Measurements from ENCODE around the gene MTA1.

Gene MTA1

DNA sequence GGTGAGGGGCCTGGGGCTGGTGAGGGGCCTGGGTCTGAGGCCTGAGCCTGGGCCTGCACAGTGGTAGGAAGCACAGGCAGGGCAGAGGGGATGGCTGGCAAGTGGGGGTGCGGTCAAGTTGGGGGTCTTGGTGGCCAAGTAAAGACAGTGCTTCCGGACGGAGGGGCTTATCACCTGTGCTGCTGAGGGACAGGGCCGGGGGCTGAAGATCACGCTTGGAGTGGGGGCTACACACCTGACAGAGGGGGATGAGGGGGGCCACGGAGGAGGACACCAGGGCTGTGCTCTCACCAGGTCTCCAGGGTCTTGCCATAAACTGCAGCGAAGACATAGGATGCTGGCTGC is 83.6 kb downstream of the MTA1 start:
- Histone ChIP-seq H3K36me3 (ENCODE audit: insufficient read depth, insufficient read length, low read length) (peaks cover 23% of the 10 kb centered on the region), H3K4me3 (ENCODE audit: insufficient read length, low read depth) (no peak overlapping the region), H3K9me3 (ENCODE audit: insufficient read depth, low read length) (no peaks in the 10 kb centered on the region), H3K9ac (ENCODE audit: insufficient read length, low read depth) (no peak overlapping the region), H3K27me3 (ENCODE audit: insufficient read depth, insufficient read length) (no peaks in the 10 kb centered on the region), H3K4me1 (ENCODE audit: insufficient read depth, insufficient read length) (peaks cover 16% of the 10 kb centered on the region)
- DNase-seq (ENCODE audit: low read depth, low spot score), result no peak
- TF ChIP-seq ZNF274 (IDR thresholded peaks at IDR 0.05; ENCODE audit: low read depth, low read length) (no peak), SUZ12 (IDR thresholded peaks at IDR 0.05; ENCODE audit: extremely low read depth, insufficient read depth, insufficient read length) (no peak), YY1 (IDR thresholded peaks at IDR 0.05; ENCODE audit: insufficient read depth, insufficient read length) (no peak)

- Histone ChIP-seq H3K4me3 (ENCODE audit: insufficient read length, low read depth) (no peak overlapping the region), H3K27me3 (ENCODE audit: insufficient read depth, insufficient read length) (no peaks in the 10 kb centered on the region), H3K9ac (ENCODE audit: insufficient read length, low read depth) (no peak overlapping the region), H3K4me1 (ENCODE audit: insufficient read depth, insufficient read length) (peaks cover 11% of the 10 kb centered on the region), H3K9me3 (ENCODE audit: insufficient read depth, low read length) (no peaks in the 10 kb centered on the region), H3K36me3 (ENCODE audit: insufficient read depth, insufficient read length, low read length) (peaks cover 15% of the 10 kb centered on the region)
- no peak for DNase-seq (ENCODE audit: low read depth, low spot score)
- no peak for TF ChIP-seq ZNF274 (IDR thresholded peaks at IDR 0.05; ENCODE audit: low read depth, low read length)
- no peak for TF ChIP-seq YY1 (IDR thresholded peaks at IDR 0.05; ENCODE audit: insufficient read depth, insufficient read length)
- no peak for TF ChIP-seq SUZ12 (IDR thresholded peaks at IDR 0.05; ENCODE audit: extremely low read depth, insufficient read depth, insufficient read length)
Measured at GRCh38 chr14:105503935-105504692, 84.5 kb downstream of the MTA1 start.

DNA sequence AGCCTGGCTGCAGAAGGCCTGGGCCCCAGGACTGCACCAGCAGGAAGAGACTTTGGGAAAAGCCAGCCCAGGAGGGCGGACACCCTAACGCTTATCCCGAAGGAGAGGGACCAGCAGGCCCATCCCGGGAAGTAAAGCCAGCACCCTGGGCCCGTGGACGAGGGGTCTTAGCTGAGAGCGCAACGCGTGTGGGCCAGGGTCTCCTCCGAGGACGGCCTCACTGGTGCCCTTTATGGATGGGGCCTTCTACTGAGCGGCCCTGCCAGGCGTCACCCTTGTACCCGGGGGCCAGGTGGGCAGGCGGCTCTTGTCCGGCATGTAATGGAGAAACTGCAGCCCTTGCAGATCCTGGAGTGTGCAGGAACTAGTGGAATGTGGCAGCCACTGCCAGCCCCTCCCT is 85.5 kb downstream of the MTA1 start:
- peaks cover 5% of the 10 kb centered on the region for H3K36me3 ChIP-seq (ENCODE audit: insufficient read depth, insufficient read length, low read length)
- no peaks in the 10 kb centered on the region for H3K27me3 ChIP-seq (ENCODE audit: insufficient read depth, insufficient read length)
- H3K9me3 ChIP-seq (ENCODE audit: insufficient read depth, low read length), result no peaks in the 10 kb centered on the region
- no peak for TF ChIP-seq YY1 (IDR thresholded peaks at IDR 0.05; ENCODE audit: insufficient read depth, insufficient read length)
- no peak for TF ChIP-seq SUZ12 (IDR thresholded peaks at IDR 0.05; ENCODE audit: extremely low read depth, insufficient read depth, insufficient read length)
- TF ChIP-seq ZNF274 (IDR thresholded peaks at IDR 0.05; ENCODE audit: low read depth, low read length), result no peak
- H3K9ac ChIP-seq (ENCODE audit: insufficient read length, low read depth), result no peak overlapping the region
- no peak overlapping the region for H3K4me3 ChIP-seq (ENCODE audit: insufficient read length, low read depth)
- H3K4me1 ChIP-seq (ENCODE audit: insufficient read depth, insufficient read length), result peaks cover 4% of the 10 kb centered on the region
- no peak for DNase-seq (ENCODE audit: low read depth, low spot score)

- TF ChIP-seq ZNF274 (IDR thresholded peaks at IDR 0.05; ENCODE audit: low read depth, low read length) (no peak), YY1 (IDR thresholded peaks at IDR 0.05; ENCODE audit: insufficient read depth, insufficient read length) (no peak), SUZ12 (IDR thresholded peaks at IDR 0.05; ENCODE audit: extremely low read depth, insufficient read depth, insufficient read length) (no peak)
- Histone ChIP-seq H3K4me1 (ENCODE audit: insufficient read depth, insufficient read length) (peaks cover 4% of the 10 kb centered on the region), H3K4me3 (ENCODE audit: insufficient read length, low read depth) (no peak overlapping the region), H3K36me3 (ENCODE audit: insufficient read depth, insufficient read length, low read length) (no peaks in the 10 kb centered on the region), H3K9ac (ENCODE audit: insufficient read length, low read depth) (no peak overlapping the region), H3K27me3 (ENCODE audit: insufficient read depth, insufficient read length) (no peaks in the 10 kb centered on the region), H3K9me3 (ENCODE audit: insufficient read depth, low read length) (no peaks in the 10 kb centered on the region)
- no peak for DNase-seq (ENCODE audit: low read depth, low spot score)
Measured at GRCh38 chr14:105507247-105507646, 87.6 kb downstream of the MTA1 start.

DNA sequence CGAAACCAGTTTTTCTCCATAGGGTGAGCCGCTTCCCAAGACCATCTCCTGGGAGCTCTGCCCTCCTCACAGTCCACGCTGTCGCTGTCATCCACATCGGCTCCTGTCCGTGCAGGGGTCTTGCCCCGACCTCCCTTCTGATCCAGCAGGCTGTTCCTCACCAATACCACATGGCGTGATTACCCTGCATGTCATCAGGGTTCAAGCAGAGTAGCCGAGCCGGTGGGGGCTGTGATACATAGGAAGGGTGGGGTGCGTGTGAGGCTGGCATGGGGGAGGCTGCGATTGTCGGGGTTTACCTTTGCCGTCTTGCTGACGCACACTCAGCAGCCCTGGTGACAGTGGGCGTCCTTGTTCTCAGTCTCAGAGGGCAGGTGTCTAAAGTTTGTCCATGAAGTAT is 88.4 kb downstream of the MTA1 start:
- Histone ChIP-seq H3K36me3 (ENCODE audit: insufficient read depth, insufficient read length, low read length) (no peaks in the 10 kb centered on the region), H3K9ac (ENCODE audit: insufficient read length, low read depth) (no peak overlapping the region), H3K4me3 (ENCODE audit: insufficient read length, low read depth) (no peak overlapping the region), H3K9me3 (ENCODE audit: insufficient read depth, low read length) (no peaks in the 10 kb centered on the region), H3K4me1 (ENCODE audit: insufficient read depth, insufficient read length) (peaks cover 4% of the 10 kb centered on the region), H3K27me3 (ENCODE audit: insufficient read depth, insufficient read length) (no peaks in the 10 kb centered on the region)
- TF ChIP-seq SUZ12 (IDR thresholded peaks at IDR 0.05; ENCODE audit: extremely low read depth, insufficient read depth, insufficient read length) (no peak), YY1 (IDR thresholded peaks at IDR 0.05; ENCODE audit: insufficient read depth, insufficient read length) (no peak), ZNF274 (IDR thresholded peaks at IDR 0.05; ENCODE audit: low read depth, low read length) (no peak)
- no peak for DNase-seq (ENCODE audit: low read depth, low spot score)

GRCh38 chr14:105508601-105509000 is 89.0 kb downstream of the MTA1 start:
- H3K36me3 ChIP-seq (ENCODE audit: insufficient read depth, insufficient read length, low read length), result no peaks in the 10 kb centered on the region
- H3K9me3 ChIP-seq (ENCODE audit: insufficient read depth, low read length), result no peaks in the 10 kb centered on the region

DNA sequence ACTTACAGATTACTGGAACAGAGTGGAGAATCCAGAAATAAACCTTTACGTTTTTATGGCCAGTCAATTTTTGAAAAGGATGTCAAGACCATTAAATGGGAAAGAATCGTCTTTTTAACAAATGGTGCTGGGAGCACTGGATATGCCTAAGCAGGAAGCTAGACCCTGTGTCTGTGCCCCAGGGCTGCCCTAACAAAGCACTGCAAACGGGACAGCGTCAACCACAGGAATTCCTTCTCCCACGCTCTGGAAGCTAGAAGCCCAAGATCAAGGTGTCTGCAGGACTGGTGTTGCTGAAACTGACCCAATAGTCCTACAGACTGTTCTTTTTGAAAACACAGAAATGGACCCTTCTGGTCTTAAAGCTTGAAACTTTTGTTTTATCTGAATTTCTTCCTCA is 97.5 kb downstream of the MTA1 start:
- H3K9me3 ChIP-seq (ENCODE audit: insufficient read depth, low read length), result peaks cover 16% of the 10 kb centered on the region
- H3K36me3 ChIP-seq (ENCODE audit: insufficient read depth, insufficient read length, low read length), result no peaks in the 10 kb centered on the region
- no peak overlapping the region for H3K9ac ChIP-seq (ENCODE audit: insufficient read length, low read depth)
- DNase-seq (ENCODE audit: low read depth, low spot score), result no peak
- no peaks in the 10 kb centered on the region for H3K27me3 ChIP-seq (ENCODE audit: insufficient read depth, insufficient read length)
- H3K4me3 ChIP-seq (ENCODE audit: insufficient read length, low read depth), result no peak overlapping the region
- no peaks in the 10 kb centered on the region for H3K4me1 ChIP-seq (ENCODE audit: insufficient read depth, insufficient read length)
- no peak for TF ChIP-seq ZNF274 (IDR thresholded peaks at IDR 0.05; ENCODE audit: low read depth, low read length)

More at GRCh38 chr14:105508601-105509000, 89.0 kb downstream of the MTA1 start:
- peaks cover 4% of the 10 kb centered on the region for H3K4me1 ChIP-seq (ENCODE audit: insufficient read depth, insufficient read length)
- TF ChIP-seq SUZ12 (IDR thresholded peaks at IDR 0.05; ENCODE audit: extremely low read depth, insufficient read depth, insufficient read length) (no peak), YY1 (IDR thresholded peaks at IDR 0.05; ENCODE audit: insufficient read depth, insufficient read length) (no peak), ZNF274 (IDR thresholded peaks at IDR 0.05; ENCODE audit: low read depth, low read length) (no peak)
- no peak overlapping the region for H3K4me3 ChIP-seq (ENCODE audit: insufficient read length, low read depth)
- no peaks in the 10 kb centered on the region for H3K27me3 ChIP-seq (ENCODE audit: insufficient read depth, insufficient read length)
- no peak overlapping the region for H3K9ac ChIP-seq (ENCODE audit: insufficient read length, low read depth)
- no peak for DNase-seq (ENCODE audit: low read depth, low spot score)
